GM04504 (cell line): ENCODE results near the gene HOXA3.
A peak's percentile ranks its signal among the peaks of the same experiment; 100 is the strongest.

Experiments
- DNase-seq: peaks from one replicate; pipeline ENCODE4 v3.0.0-alpha.2; 2012; ENCODE audit warnings: low read depth

HOXA3 gene

DNA sequence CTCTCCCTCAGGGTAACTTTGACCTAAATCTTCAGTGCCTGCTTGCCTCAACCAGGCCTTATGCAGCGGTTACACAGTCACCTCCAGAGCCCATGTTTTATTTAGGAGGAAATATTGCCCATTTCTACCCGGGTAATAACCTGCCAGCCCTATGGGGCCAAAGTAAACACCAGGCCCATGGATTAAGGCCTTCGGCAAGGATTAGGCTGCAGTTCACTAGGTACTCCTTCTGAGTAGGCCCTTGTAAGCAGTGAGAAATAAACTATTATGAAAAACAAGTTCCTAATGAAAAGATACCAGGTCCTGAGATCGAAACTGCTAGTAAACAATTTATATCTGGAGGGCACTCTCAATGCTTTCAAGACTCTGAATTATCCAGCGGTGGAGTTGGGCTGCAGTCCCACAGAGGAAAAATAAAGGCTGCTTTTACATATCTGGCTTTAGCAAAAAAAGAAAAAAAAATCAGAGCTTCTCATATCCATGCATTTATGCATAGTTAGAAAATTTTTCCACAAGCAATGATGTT is 25.5 kb upstream of the HOXA3 start:
- DNase-seq: peak; percentile 12

DNA sequence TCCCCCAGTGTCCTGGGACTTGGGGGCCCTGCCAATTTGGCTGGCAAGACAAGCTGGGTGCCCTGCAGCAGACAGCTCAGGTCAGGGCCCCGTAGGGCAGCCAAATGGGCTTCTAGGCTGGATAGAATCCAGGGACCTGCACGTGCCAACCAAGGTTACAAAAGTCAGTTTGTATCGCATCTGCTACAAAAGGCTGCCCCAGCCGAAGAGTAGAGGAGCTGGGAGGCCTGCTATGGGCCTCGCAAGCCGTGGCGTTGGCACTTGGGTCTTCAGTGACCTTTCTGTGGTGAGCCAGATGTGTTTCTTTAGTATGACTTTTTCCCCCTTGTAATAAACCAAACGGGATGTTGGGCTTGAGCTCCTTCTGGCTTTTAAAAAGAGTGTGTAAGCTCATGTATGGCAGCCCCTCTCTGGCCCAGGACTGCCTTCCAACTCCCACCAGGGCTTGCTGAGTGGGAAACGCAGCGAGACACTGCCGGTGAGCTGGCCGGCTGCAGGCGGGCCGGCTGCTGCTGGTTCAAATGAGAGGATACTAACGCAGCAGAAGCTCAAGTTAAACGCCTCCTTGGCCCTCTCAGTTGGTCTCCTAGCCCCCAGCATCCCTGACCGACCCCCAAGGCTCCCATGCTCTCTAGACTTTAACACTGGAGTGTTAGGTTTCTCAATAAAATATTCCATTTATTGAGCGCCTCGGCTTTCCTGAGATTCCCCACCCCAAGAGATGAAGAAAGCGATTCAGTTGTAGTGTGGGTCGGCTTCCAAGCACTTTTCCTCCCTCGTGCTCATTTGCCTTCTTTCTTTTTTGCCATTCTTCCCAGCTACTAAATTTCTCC is 24.8 kb upstream of the HOXA3 start:
- peak; percentile 19 for DNase-seq

DNA sequence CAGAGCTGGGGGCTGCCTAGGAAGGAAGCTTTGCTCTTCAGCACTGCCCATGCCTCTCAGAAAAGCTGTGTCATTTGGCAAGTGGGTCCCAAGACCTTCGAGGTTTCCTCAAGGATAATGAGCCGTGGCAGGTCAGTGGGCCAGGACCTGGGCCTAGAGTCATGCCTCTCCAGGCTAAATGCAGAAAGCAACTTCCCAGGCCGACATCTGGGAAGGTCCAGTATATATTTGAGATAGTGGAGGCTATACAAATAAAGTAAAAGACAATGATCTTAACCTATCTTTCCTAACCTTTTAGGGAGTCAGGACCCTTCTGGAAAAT is 24.1 kb upstream of the HOXA3 start:
- no peak for DNase-seq

DNA sequence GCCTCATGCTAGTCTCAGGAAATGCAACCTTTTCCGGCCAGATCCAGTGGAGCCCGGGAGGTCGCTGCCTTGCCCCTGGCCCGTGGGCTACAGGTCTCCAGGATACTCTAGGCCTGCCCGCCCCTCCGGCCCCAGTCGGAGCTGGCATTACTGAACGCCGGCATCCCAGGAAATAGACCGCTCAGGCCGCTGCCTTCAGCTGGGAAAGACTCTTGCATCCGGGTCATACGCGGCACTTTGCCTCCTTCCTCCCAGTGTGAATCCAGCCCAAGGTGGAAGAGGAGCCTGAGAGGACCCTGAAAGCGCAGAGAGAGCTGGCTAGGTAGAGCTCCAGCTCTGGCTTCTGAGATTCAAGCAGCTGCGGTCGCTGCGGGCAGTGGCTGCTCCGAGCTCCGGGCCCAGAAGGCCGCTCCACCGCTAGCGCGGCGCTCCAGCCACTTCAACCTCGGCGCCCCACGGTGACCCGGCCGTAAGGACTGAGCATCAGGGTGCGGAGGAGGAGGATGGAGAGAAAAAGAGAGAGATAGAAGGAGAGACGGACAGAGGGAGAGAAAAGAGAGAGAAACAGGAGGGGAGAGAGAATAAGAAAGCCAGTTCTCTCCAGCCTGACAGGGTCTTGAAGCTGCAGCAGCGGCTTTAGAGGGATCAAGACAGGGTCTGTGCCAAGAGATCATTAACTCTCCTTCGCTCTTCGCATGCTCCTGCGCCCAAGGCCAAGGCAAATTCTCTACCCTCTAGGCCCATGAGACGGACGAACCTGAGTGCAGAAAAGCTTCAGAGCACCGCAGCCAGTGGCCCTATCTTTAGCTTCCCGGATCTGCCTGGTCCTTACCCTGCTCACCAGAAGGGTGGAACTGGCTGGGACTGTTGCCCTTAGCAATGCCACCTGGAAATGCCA is 23.5 kb upstream of the HOXA3 start:
- DNase-seq: peak; percentile 37

DNA sequence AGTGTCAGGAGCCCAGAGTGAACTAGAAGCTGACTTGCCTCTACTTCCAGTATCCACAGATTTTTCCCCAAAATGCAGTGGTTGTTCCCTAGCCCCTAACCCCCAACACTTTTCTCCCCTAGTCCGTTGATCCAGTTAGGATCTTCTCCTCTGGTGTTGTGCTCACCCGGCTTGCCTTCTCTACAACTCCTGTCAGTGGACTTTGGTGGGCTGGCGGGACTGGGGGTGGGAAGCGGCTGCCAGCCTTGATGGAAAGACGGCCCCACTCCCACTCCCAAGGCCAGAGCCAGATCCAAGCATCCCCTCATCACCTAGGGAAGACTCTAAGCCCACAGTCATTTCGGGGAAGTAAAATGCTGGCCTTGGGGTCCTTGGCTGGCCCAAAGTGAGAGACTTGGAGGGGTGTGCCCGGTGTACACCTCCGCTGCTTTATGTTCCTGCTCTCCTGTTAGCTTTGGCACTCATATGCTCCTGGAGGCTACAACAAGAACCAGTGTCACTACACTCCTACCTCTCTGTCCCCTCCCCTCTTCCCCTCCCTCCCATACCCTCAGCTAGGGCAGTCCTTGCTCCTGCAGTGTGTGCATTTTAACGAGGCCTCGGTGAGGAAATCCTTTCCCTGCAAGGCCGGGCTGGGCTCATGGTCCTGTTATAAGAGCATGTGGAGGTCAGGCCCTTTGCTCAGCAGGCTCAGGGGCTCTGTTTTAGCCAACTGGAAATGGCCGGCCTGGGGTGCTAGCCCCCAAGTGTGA is 22.7 kb upstream of the HOXA3 start:
- DNase-seq: peak; percentile 66

DNA sequence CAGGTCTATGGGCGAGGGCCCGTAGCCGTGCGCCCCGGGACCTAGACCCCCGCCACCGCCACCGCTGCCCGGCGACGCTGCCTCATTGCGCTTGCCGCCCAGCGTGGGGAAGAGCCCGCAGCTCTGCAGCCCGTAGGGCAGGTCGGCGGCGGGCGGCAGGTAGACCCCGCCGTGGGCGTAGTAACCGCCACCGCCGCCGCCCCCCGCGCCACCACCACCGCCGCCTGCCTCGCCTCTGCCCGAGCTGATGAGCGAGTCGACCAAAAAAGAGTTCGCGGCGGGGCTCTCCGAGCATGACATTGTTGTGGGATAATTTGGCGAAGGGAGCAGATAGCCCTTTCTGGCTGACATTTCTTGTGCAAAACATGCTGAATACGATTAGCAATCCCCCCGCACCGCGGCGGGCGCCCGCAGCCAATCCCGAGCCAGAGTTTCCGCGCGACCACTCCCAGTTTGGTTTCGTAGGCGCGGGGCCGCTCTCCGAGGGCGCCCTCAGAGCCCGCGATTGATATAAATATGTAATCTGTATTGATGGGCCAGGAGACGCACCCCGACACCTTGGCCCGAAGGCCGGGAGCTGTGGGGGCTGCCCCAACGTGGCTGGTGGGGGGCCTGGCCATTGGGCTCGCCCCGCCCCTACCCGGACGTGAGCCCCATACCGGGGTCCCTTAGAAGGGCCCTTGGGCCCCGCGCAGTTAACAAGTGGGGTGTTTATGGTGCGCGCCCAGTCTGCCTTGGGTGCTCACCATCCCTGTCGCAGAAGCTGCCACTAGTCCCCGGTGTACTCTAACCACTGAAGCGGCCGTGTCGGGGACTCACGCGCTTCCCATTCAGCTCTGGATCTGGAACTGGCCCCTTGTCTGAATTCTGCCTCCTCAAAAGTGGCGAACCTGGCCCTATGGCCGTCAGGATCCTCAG is 21.8 kb upstream of the HOXA3 start, which contains the start of gene HOXA10:
Gene HOXA10 (minus strand): TSS at position 365 of the 918 bp plus-strand sequence. CDS start 14 bp downstream, at position 351.
- peak; percentile 58 for DNase-seq

DNA sequence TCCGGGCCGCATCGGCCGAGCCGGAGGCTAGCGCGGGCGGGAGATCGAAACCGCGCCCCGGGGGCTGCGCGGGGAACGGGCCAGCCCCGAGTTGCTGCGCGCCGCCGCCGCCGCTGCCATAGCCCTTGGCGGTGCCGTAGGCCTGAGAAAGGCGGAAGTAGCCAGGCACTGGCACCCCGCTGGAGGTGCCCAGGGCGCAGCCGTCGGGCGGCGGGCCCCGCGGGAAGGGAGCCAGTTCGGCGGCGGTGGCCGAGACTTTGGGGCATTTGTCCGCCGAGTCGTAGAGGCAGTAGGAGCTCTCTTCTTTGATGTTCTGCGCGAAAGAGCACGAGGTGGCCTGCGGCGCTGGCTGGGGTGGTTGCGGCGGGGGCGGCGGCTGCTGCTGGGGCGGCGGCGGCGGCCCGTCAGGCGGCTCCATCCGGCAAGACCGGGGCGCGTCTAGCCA is 21.1 kb upstream of the HOXA3 start:
- peak; percentile 4 for DNase-seq

DNA sequence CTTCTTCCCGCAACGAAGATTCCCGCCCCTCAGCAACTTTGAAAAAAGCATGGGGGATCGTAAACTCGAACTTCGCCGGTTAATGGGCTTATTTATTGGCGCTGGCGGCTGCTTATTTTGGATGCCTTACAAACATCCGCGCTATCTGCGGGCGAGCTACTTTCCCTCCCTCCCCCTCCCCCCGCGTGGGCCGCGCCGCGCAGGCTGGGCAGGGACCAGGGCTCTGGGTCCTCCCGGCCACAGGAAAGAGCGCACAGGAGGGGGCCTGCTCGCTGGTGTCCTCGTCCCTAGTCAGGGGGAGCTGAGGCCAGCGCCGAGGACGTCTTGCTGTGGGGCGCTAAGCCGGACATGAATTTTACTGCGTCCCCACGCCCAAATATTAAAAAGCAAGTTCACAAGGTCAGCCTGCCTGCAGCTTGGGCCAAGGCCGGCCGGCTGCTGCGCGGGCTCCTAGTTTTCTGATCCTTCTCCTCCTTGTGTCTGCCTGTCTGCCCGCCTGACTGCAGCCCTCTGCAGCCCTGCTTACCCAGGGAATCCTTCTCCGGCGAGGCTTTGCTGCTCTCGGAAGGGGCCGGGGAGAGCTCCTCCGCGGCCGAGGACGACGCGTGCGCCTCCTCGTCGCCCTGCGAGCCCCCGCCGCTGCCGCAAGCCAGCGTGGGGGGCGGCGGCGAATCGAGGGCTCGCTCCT is 20.6 kb upstream of the HOXA3 start:
- DNase-seq: peak; percentile 87

DNA sequence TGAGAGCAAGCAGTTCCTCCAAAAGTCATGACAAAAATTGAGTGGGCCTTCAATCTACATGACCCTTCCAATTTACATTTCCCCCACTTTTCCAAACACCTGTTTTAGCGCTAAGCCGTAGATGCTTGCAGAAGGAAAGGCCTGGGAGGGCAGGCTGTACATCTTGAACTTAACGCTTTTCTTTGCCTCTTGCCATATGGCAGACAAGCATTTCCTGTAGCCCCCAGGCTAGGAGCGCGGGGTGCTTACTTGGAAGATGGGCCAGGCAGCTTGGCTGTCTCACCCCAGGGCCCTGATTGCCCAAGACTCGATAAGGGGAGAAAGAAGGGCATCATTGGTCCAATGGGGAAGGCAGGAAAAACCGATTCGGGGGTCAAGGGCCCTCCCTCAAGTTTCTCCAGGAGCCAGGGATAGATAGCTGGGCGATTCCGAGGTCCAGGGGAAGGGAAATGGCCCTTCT is 20.0 kb upstream of the HOXA3 start:
- peak; percentile 40 for DNase-seq

DNA sequence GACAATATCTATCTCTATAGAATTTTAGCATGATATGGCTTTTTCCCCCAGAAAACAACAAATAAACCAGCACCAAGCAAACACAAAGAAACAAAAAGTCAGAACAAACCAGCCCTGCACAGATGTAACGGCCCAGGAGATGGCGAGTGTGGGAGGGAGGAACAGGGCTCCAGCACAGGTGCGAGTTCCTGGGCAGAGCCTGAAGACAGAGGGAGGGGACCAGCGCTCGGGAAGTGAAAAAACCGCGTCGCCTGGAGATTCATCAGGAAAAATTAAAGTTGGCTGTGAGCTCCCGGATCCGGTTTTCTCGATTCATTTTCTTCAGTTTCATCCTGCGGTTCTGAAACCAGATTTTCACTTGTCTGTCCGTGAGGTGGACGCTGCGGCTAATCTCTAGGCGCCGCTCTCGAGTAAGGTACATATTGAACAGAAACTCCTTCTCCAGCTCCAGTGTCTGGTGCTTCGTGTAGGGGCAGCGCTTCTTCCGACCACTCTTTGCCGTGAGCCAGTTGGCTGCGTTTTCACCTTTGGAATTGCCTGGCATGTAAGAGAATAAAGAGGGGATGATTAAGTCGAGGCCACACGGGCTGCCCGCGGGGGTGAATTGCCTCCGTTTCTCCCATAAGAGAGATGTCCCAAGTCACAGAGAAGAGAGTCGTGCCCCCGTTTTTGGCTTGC is 19.4 kb upstream of the HOXA3 start:
- DNase-seq: peak; percentile 35

DNA sequence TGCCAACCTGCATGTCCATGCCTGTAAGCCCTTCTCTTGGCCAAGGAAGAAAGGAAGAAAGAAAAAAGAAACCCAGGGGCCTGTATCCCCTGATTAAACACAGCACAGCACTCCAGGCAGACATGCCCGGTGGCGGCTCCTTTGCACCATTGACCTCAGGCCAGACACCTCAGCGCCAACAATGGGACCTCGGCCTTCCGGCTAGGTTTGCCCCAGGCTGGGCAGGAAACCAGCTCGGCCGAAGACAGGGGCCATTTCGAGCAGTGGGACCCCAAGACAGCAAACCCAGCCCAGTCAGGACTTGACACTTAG is 18.9 kb upstream of the HOXA3 start:
- DNase-seq: peak; percentile 26

DNA sequence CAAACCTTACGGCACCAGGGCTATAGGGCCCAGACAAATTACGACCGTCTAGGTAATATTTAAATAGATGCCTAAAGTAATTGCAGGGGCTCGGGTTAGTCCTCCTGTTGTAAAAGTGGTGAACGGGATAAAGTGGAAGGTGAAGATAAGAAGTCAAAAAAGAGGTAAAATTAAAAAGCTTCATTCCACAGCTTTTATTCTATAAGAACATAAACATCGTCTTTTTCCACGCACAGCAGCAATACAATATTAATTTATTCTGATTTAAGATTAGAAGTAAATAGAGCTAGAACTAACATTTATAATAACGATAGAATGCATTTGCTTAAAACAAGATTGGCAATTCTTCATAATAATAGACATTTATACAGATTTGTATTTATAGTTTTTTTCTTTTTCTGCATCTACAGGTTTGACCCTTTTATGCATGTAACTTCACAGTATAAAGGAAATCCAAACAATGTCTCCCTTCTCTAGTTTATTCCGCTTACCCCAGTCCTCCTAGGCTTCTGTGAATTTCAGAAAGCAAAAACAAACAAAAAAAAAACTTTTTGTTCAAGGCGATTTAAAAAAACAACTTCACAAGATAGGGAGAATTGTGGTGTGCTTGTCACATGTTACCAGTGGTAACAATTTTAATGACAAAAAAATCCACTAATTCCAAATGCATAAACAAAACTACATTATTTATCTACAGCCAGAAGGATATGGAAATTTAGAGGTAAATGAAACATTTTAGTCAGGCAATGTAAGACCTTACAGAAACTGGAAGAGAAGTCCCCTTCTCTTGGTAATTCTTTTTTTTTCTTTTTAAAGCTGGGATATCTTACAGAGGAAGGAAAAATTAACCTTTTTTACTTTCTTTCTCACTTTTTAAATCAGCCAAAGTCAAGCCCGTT is 18.3 kb upstream of the HOXA3 start:
- peak; percentile 3 for DNase-seq

DNA sequence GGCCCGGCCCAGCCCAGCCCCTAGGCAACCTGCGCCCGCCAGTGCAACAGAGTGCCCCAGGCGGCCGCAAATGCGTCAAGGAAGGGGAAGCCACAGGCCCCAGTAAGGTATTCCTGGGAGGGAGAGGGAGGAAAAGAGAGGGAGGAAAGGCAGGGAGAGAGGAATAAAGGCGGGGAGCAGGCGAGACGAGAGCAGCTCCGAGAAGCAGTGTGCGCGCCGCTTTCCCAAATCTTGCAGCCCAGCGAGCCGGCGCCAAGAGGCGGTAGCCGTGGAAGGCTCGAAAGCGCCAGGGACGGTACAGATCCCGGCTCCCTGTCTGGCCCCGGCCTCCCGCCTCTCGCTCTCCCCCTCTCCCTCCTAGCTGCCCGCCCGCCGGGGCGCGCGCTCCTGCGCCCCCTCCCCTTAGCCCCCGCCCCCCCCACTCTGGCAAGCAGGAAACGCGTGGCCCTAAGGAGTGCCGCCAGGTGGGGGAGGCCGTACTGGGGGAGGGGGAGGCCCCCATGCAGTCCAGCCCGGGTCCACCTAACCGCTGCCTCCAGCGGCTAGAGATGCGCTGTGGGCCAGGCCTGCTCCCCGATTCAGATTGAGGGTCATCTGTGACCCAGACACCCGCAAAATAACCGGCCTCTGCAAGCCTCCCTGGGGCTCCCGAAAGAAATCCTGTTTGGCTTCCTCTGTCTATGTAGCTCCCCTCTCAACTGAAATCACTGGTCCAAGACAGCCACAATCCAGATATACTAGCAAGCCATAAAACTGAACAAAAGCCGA is 17.5 kb upstream of the HOXA3 start:
- peak; percentile 29 for DNase-seq

DNA sequence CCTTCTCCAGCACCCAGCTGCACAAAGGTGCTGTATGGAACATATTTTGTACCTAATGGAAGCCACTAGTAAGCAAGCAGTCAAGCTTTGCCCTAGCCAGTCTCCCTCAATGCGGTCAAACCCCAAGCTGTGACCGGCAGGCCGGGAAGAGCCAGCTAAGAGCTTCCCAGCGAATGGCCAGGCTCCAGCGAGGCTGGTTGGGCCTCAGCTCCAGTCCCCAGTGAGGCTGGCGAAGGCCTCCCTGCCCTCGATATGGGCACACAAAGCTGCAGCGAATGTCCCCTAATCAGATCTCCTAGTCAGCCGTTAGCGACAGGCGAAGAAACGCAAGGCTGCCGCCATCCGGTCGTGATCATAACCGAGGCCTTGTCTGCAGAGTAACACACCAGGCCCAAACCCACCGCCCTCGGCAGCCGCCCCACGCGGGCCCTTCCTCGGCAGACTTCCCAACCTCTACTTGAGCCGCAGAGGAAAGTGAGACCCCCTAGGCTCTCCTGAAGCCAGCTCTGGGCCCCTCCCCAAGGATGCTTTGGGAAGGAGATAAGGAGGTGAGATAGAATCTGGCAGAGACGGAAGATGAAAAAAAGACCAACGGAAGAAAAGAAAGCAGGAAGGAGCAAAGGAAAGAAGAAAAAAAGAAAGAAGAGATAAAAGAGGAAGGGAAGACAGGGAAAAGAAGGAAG is 16.0 kb upstream of the HOXA3 start:
- DNase-seq: peak; percentile 53

DNA sequence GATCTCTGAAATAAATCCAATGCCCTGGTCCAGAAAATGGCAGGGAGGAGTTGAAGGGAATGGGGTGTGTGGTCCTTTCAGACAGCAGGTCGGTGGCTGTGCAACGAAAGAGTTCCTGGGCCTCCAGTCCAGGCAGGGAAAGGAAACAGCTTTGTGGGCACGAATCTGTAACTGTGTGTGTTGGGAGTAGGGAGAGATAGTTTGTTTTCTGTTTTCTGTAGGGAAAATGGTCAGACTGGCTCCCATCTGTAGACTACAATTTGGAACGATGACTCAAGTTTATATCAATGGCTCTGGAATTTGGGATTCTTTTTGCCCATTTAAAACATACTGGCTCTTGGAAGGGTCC is 15.5 kb upstream of the HOXA3 start:
- DNase-seq: peak; percentile 60

DNA sequence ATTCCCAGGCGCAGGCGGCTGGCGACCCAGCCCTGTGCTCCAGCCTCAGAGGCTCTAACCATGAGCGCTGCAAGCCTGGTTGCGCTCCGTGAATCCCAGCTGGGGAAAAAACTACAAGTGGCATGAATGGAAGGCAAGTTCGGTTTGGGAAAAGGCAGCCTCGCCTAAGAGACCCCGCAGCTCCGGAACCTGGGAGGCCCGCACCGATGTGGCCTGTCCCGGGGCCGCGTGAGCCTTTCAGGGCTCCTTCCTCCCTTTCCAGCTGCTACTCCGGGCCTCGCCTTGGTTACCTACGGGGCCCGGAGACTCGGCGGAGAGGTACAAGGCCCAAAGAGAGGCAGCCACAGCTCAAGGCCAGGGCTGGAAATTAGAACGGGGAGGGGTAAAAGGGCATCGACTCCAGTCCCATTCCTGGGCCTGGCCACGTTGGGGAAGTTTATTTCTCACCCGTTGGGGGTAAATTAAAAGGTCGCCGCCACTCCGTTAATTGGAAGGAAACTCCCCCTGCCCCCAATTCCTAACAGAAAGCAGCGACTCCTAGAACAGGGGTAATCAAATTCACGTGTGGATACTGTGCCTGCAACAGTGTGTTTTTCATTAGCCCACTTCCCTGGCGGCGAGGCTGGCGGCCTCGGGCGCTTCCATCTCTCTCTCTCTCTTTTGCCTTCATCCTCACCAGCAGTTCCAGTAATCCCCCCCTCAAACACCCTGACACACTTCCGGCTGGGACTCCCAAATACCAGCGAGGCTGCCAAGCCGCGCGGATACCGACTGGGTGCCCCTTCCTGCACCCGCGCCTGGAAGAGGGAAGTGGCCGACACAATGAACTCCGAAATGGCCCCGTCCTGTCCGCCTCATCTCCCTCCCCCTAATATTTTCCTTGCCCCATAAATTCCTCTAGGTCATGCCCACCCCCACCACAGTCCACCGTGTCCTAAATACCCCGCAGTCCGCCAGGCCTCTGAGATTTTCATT is 14.4 kb upstream of the HOXA3 start:
- DNase-seq: peak; percentile 48
